HepG2 (cell line): ENCODE measurements around the gene TBC1D1. TPM values are rescaled to one million over a fixed set of nuclear protein-coding genes. Genes with fewer than 3 reads are reported as not detected.

ENCODE experiments used
- ATF1 ChIP-seq: IDR thresholded peaks from 2 replicates; pipeline ENCODE4 v1.6.1; 2016; ENCODE audit warnings: mild to moderate bottlenecking, control low read depth
- CBFB ChIP-seq: sonication (generic); formaldehyde crosslinking; IDR thresholded peaks from 2 replicates; pipeline ENCODE4 v1.4.0; 2020; ENCODE audit warnings: missing genetic modification reagents
- FOXO1 ChIP-seq: sonication (generic); formaldehyde crosslinking; IDR thresholded peaks from 2 replicates; pipeline ENCODE4 v1.4.0; 2020; ENCODE audit warnings: missing genetic modification reagents
- HNRNPH1 ChIP-seq: fragments of 200-400 bp; formaldehyde crosslinking; optimal IDR thresholded peaks from 2 replicates; pipeline ENCODE3; 2017; ENCODE audit warnings: mild to moderate bottlenecking, low read depth, low read length
- KAT2B ChIP-seq: fragments of 150-350 bp; IDR thresholded peaks from 2 replicates; pipeline ENCODE4 v1.6.1; 2014; ENCODE audit warnings: low read depth, low read length, borderline replicate concordance
- MZF1 ChIP-seq: sonication (generic); formaldehyde crosslinking; IDR thresholded peaks from 2 replicates; pipeline ENCODE4 v1.8.1; 2023; ENCODE audit warnings: mild to moderate bottlenecking, missing genetic modification reagents, borderline replicate concordance
- RAD21 ChIP-seq: fragments of 450-650 bp; formaldehyde crosslinking; IDR thresholded peaks from 2 replicates; pipeline ENCODE4 v1.5.0; 2020; ENCODE audit warnings: mild to moderate bottlenecking
- RBM39 ChIP-seq: fragments of 200-400 bp; formaldehyde crosslinking; IDR thresholded peaks from one replicate; pipeline ENCODE4 v1.6.1; 2018; ENCODE audit warnings: antibody characterized with exemption, mild to moderate bottlenecking, low read depth, low read length; ENCODE audit not compliant: poor library complexity, severe bottlenecking
- REL ChIP-seq: sonication (generic); formaldehyde crosslinking; conservative IDR thresholded peaks from 2 replicates; pipeline ENCODE4 v1.8.0; 2022; ENCODE audit warnings: mild to moderate bottlenecking, missing genetic modification reagents, moderate library complexity
- SOX13 ChIP-seq, 3 experiments: fragments of 450-650 bp in 1 of 3; sonication (generic) in 1 of 3; formaldehyde crosslinking in 1 of 3; IDR thresholded peaks in 2 of 3; conservative IDR thresholded peaks in 1 of 3; 2 replicates each; pipeline versions ENCODE4 v1.5.0 to v1.6.1; 2016 to 2020; ENCODE audit warnings: antibody characterized with exemption in 1 of 3, mild to moderate bottlenecking in 1 of 3, missing compliant biosample characterization in 1 of 3, missing genetic modification reagents in 1 of 3, moderate library complexity in 1 of 3
- TGIF2 ChIP-seq: IDR thresholded peaks from 2 replicates; pipeline ENCODE4 v1.6.1; 2016; ENCODE audit warnings: control low read depth, missing compliant biosample characterization
- ZBED4 ChIP-seq: sonication (generic); formaldehyde crosslinking; IDR thresholded peaks from 2 replicates; pipeline ENCODE4 v1.4.0; 2020; ENCODE audit warnings: missing genetic modification reagents, borderline replicate concordance
- ZBTB20 ChIP-seq: sonication (generic); formaldehyde crosslinking; IDR thresholded peaks from 2 replicates; pipeline ENCODE4 v1.8.1; 2023; ENCODE audit warnings: missing genetic modification reagents, low read depth, mild to moderate bottlenecking, borderline replicate concordance
- ZC3H4 ChIP-seq: sonication (generic); formaldehyde crosslinking; IDR thresholded peaks from 2 replicates; pipeline ENCODE4 v1.4.0; 2020; ENCODE audit warnings: missing genetic modification reagents, borderline replicate concordance
- ZFAT ChIP-seq: sonication (generic); formaldehyde crosslinking; conservative IDR thresholded peaks from 2 replicates; pipeline ENCODE4 v1.8.1; 2023; ENCODE audit warnings: missing genetic modification reagents, inconsistent platforms
- ZNF24 ChIP-seq: fragments of 450-650 bp; IDR thresholded peaks from 2 replicates; pipeline ENCODE4 v1.6.1; 2017; ENCODE audit warnings: antibody characterized with exemption, mild to moderate bottlenecking
- ZNF326 ChIP-seq: sonication (generic); formaldehyde crosslinking; IDR thresholded peaks from 2 replicates; pipeline ENCODE4 v1.4.0; 2020; ENCODE audit warnings: missing genetic modification reagents, borderline replicate concordance
- ZNF350 ChIP-seq: sonication (generic); formaldehyde crosslinking; IDR thresholded peaks from 2 replicates; pipeline ENCODE4 v1.4.0; 2020; ENCODE audit warnings: mild to moderate bottlenecking, low read depth, missing genetic modification reagents, borderline replicate concordance
- ZNF747 ChIP-seq: sonication (generic); formaldehyde crosslinking; IDR thresholded peaks from 2 replicates; pipeline ENCODE4 v1.8.1; 2023; ENCODE audit warnings: missing genetic modification reagents, mild to moderate bottlenecking, borderline replicate concordance
- polyA plus RNA-seq, 8 experiments: library from polyadenylated mRNA; depleted of rRNA in 3 of 8; stranded (reverse) in 7 of 8; unstranded in 1 of 8; fragments of >200 nt; fragmentation: Illumina TruSeq in 4 of 8; extraction: Trizol in 4 of 8; gene quantifications; 2 replicates each; pipeline versions ENCODE4 v1.2.1 to v1.2.3, GENCODE V29; 2011 to 2016; ENCODE audit warnings: low read depth in 4 of 8, missing spikeins in 1 of 8, mixed read lengths in 1 of 8; ENCODE audit not compliant: insufficient read depth in 1 of 8
- total RNA-seq, 5 experiments: library from RNA; depleted of rRNA; stranded (reverse); fragments of >200 nt; fragmentation: Illumina TruSeq; extraction: Trizol; gene quantifications; 2 replicates each; pipeline ENCODE4 v1.2.3, GENCODE V29; 2016; ENCODE audit warnings: low read depth in 1 of 5
- TF ChIP-seq, protein P1 (sequence below): fragments of 450-650 bp; IDR thresholded peaks from 2 replicates; pipeline ENCODE4 v1.6.1; 2016
- TF ChIP-seq, protein P2 (sequence below): IDR thresholded peaks from 2 replicates; pipeline ENCODE4 v1.6.1; 2016; ENCODE audit warnings: control low read depth

The TBC1D1 gene
- total and polyA plus RNA-seq, 2 of the 13 experiments (the other 11 are each of a cell fraction or from before 2014, with no cell fraction given) = 37.3 to 62.8 TPM

DNA sequence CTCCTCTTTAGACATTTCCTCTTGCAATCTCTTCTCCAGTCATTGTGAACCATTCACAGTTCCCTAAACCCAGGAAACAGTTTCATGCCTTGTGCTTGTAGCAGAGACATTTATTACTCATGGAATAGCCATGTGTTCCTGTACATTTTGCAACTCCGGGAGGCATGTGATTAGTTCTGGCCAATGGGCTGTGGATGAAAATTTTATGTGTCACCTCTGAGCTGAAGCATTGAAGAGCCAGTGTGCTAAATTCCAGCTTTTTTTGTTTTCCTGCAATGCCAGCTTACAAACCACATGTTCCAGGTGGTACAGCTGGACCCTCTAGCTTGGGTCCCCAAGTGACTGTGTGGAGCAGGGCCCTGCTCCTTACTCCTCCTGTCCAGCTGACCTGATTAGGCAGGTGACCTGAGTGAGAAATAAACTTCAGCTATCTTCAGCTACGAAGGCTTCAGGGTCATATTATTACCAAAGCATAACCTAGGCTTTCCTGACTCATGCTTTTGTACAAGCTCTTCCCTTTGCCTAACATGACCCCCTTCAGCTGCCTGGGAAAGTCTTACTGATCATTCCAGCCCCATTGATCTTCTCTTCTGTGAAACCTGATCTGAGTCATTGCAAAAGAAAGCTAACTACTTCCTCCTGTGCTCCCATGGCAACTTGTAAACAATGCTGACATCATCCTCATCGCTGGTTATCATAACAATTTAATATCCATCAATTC lies 269.8 kb downstream of the TBC1D1 start (continued):
- TF ChIP-seq ZNF747 (CRISPR knock-in tag) = no peak
- peak; percentile 63 for TF ChIP-seq ATF1 (CRISPR knock-in tag)
- TF ChIP-seq, protein P1, sequence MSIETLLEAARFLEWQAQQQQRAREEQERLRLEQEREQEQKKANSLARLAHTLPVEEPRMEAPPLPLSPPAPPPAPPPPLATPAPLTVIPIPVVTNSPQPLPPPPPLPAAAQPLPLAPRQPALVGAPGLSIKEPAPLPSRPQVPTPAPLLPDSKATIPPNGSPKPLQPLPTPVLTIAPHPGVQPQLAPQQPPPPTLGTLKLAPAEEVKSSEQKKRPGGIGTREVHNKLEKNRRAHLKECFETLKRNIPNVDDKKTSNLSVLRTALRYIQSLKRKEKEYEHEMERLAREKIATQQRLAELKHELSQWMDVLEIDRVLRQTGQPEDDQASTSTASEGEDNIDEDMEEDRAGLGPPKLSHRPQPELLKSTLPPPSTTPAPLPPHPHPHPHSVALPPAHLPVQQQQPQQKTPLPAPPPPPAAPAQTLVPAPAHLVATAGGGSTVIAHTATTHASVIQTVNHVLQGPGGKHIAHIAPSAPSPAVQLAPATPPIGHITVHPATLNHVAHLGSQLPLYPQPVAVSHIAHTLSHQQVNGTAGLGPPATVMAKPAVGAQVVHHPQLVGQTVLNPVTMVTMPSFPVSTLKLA = 0 out of 2 replicates have a peak, but pooled peaks have one; percentile 7
- TF ChIP-seq ZBTB20 (CRISPR knock-in tag) = no peak
- TF ChIP-seq MZF1 (CRISPR knock-in tag) = no peak
- TF ChIP-seq ZNF326 (CRISPR knock-in tag) = no peak
- no peak for TF ChIP-seq ZFAT (CRISPR knock-in tag)
- TF ChIP-seq SOX13 (IDR thresholded peaks at IDR 0.05) = peak; percentile 53; the same call in 1 of the 2 replicates
- TF ChIP-seq SOX13 (CRISPR knock-in tag; conservative IDR thresholded peaks at IDR 0.05 in 1 of 2, IDR thresholded peaks at IDR 0.05 in 1 of 2) = peak in 1 of 2 experiments; percentile 87; a peak in 2 of 4 replicates
- TF ChIP-seq HNRNPH1 = no peak
- TF ChIP-seq ZNF350 (CRISPR knock-in tag) = peak; percentile 68
- TF ChIP-seq ZNF24 = no peak
- TF ChIP-seq TGIF2 (CRISPR knock-in tag) = peak; percentile 56; the same call in 1 of the 2 replicates
- TF ChIP-seq, protein P2, sequence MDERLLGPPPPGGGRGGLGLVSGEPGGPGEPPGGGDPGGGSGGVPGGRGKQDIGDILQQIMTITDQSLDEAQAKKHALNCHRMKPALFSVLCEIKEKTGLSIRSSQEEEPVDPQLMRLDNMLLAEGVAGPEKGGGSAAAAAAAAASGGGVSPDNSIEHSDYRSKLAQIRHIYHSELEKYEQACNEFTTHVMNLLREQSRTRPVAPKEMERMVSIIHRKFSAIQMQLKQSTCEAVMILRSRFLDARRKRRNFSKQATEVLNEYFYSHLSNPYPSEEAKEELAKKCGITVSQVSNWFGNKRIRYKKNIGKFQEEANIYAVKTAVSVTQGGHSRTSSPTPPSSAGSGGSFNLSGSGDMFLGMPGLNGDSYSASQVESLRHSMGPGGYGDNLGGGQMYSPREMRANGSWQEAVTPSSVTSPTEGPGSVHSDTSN (CRISPR knock-in tag) = no peak
- no peak for TF ChIP-seq ZBED4
- peak; percentile 45; the same call in 1 of the 2 replicates for TF ChIP-seq RAD21
- TF ChIP-seq FOXO1 (CRISPR knock-in tag) = peak; percentile 88
- peak; percentile 45; the same call in 1 of the 2 replicates for TF ChIP-seq KAT2B
- TF ChIP-seq ZC3H4 (CRISPR knock-in tag) = no peak
- TF ChIP-seq REL (CRISPR knock-in tag) = no peak
- no peak for TF ChIP-seq CBFB
- TF ChIP-seq RBM39 = no peak
